Testis (tissue), 3 donors: ENCODE results near the gene TFDP2. TPM values are rescaled to one million over a fixed set of nuclear protein-coding genes. Genes with fewer than 3 reads are reported as not detected.

ENCODE experiments used
- DNase-seq: peaks from one replicate; pipeline ENCODE4 v3.0.0-alpha.2; 2019
- H3K27ac ChIP-seq, 2 donors: fragments of 200-600 bp; sonication (generic); one replicate each; pipeline ENCODE4 v1.5.1; 2019
- H3K27me3 ChIP-seq: fragments of 200-600 bp; sonication (generic); one replicate; pipeline ENCODE4 v1.5.1; 2019
- H3K36me3 ChIP-seq: fragments of 200-600 bp; sonication (generic); one replicate; pipeline ENCODE4 v1.5.1; 2017; ENCODE audit warnings: low read depth; ENCODE audit errors: missing control alignments
- H3K4me1 ChIP-seq: fragments of 200-600 bp; sonication (generic); one replicate; pipeline ENCODE4 v1.5.1; 2019
- H3K4me3 ChIP-seq, 2 donors: fragments of 200-600 bp; sonication (generic); one replicate each; pipeline ENCODE4 v1.5.1; 2017 to 2019
- H3K9me3 ChIP-seq: fragments of 200-600 bp; sonication (generic); one replicate; pipeline ENCODE4 v1.5.1; 2017
- CTCF ChIP-seq, 3 experiments: fragments of 450-650 bp in 2 of 3; fragments of 200-600 bp in 1 of 3; sonication (generic) in 1 of 3; IDR thresholded peaks; one replicate each; pipeline ENCODE4 v1.5.1; 2016 to 2019; ENCODE audit warnings: antibody characterized with exemption in 3 of 3, mild to moderate bottlenecking in 2 of 3, moderate library complexity in 1 of 3
- POLR2A ChIP-seq: fragments of 450-650 bp; IDR thresholded peaks from one replicate; pipeline ENCODE4 v1.6.1; 2017; ENCODE audit warnings: antibody characterized with exemption, mild to moderate bottlenecking, moderate library complexity
- WGBS, 2 donors: methylation state at CpG; one replicate each; pipeline ENCODE4 v1.1.5; 2018; 5-methylcytosine and 5-hydroxymethylcytosine counted together
- intact Hi-C: fragments of 100-400 bp; cut with DNase I; formaldehyde crosslinking; loops from one replicate; pipeline ENCODE4 v1.15.1; 2023; ENCODE audit warnings: low total_unique reads
- polyA plus RNA-seq: library from polyadenylated mRNA; stranded (reverse); fragments of 350-450 nt; fragmentation: Illumina TruSeq; extraction: RNeasy Lipid Tissue Mini Kit (QIAGEN cat#74804); gene quantifications from one replicate; pipeline ENCODE4 v1.2.3, GENCODE V29; 2014; ENCODE audit warnings: low read depth, low replicate concordance; ENCODE audit not compliant: insufficient read depth
- total RNA-seq, 2 donors: library from RNA; depleted of rRNA; stranded (reverse); fragments of >200 nt; gene quantifications; one replicate each; pipeline ENCODE4 v1.2.3, GENCODE V29; 2016

Gene TFDP2
- total and polyA plus RNA-seq, 3 donors from 2014 or later = 110 to 168 (median 152) TPM

- TF ChIP-seq CTCF (IDR thresholded peaks at IDR 0.05) = no peak
- Histone ChIP-seq H3K27ac (no peak overlapping the region), H3K4me1 (no peaks in the 10 kb centered on the region), H3K27me3 (no peaks in the 10 kb centered on the region), H3K9me3 (no peaks in the 10 kb centered on the region), H3K4me3 (no peak overlapping the region), H3K36me3 (no peaks in the 10 kb centered on the region)
- peak; percentile 7 for DNase-seq
- WGBS, 2 donors = 89 to 90% methylated on average over 16 of the region's 16 CpGs
- intact Hi-C loops = no loop called here
Measured at GRCh38 chr3:141933421-141934300, 215.7 kb downstream of the TFDP2 start.

GRCh38 chr3:141930801-141931200 lies 218.5 kb downstream of the TFDP2 start:
- H3K36me3 ChIP-seq = no peaks in the 10 kb centered on the region
- intact Hi-C loops = no loop called here
- H3K4me1 ChIP-seq = no peaks in the 10 kb centered on the region
- H3K9me3 ChIP-seq = no peaks in the 10 kb centered on the region
- DNase-seq = no peak
- WGBS, 2 donors = 84 to 94% methylated on average over 4 of the region's 4 CpGs
- no peak for TF ChIP-seq CTCF (IDR thresholded peaks at IDR 0.05)
- TF ChIP-seq POLR2A = no peak
- H3K27ac ChIP-seq = no peak overlapping the region
- no peak overlapping the region for H3K4me3 ChIP-seq
- no peaks in the 10 kb centered on the region for H3K27me3 ChIP-seq

DNA sequence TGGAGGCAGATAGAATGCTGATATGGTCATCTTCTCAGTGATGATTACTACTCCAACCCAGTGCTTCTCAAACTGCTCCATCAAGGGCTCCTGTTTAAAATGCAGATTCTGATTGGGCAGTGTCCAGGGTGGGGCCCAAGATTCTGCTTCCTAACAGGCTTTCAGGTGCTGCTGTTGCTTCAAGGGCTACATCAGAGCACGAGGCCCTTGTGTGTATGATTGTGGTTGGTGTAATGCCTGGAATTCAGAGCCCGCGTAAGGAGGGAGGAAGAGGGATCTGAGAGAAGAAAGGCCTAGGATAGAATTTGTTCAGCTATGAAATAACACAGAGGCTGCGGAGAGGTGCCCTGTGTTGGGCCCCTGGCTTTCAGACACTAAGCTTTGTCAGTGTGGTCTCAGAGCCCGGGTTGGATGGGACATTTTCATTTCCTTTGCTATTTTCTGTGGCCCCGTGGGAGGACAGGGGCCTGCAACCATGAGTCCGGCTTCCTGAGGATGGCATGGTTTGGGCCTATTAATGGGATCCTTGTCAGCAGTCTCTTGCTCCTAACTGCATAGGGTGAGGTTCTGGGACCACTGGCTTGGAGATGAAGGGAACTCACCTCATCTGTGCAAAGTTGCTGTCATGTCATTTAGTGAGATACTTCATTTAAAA lies 219.9 kb downstream of the TFDP2 start:
- intact Hi-C loops = no loop called here

DNA sequence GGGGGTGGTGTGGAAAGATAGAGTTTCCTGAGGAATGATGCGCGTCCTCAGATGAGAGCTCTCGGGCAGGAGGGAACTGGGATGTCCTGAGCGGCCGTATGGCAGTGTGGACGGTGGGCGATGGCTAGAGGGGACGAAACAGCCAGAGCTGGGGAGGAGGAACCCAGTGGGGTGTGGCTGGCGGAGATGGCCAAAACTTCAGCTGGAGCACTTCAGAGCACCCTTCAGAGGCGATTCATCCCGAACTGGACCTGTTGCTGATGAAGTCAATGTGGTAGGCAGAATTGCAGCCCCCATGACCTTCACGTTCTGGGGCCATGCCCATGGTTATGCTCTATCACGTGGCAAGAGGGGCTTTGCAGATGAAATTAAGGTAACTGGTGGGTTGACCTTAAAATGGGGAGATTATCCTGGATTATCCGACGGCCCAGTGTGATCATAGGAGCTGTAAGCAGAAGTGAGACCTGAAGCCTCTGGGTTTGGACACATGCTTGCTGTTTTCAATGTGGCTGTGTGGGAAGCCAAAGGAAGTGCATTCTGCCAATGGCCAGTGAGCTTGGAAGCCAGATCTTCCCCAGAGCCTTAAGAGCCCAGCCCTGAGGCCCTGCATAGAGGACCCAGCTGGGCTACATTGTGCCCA lies 220.6 kb downstream of the TFDP2 start:
- H3K4me3 ChIP-seq = no peak overlapping the region
- intact Hi-C loops = no loop called here

More for the DNA sequence above, 219.9 kb downstream of the TFDP2 start:
- DNase-seq = no peak
- TF ChIP-seq POLR2A (no peak), CTCF (IDR thresholded peaks at IDR 0.05) (no peak)
- Histone ChIP-seq H3K36me3 (no peaks in the 10 kb centered on the region), H3K4me1 (no peaks in the 10 kb centered on the region), H3K4me3 (no peak overlapping the region), H3K27me3 (no peaks in the 10 kb centered on the region), H3K27ac (no peak overlapping the region), H3K9me3 (no peaks in the 10 kb centered on the region)
- 88 to 95% methylated on average over 7 of the region's 7 CpGs for WGBS, 2 donors

More for the DNA sequence above, 220.6 kb downstream of the TFDP2 start:
- Histone ChIP-seq H3K27ac (no peak overlapping the region), H3K27me3 (no peaks in the 10 kb centered on the region), H3K4me1 (no peaks in the 10 kb centered on the region), H3K36me3 (no peaks in the 10 kb centered on the region), H3K9me3 (no peaks in the 10 kb centered on the region)
- 91 to 94% methylated on average over 15 of the region's 15 CpGs for WGBS, 2 donors
- no peak for TF ChIP-seq POLR2A
- TF ChIP-seq CTCF (IDR thresholded peaks at IDR 0.05) = no peak
- DNase-seq = no peak
